Stimulated activated CD8-positive, alpha-beta memory T cell treated with anti-CD3 and anti-CD28 coated beads, Interleukin-4, amount 100 ng/mL, for 48 hours (primary cell): Measurements from ENCODE around the gene KASH5.
A peak's percentile ranks its signal among the peaks of the same experiment; 100 is the strongest.

Source experiments
- DNase-seq: peaks from one replicate; pipeline ENCODE4 v3.0.0-alpha.2; 2020

Gene KASH5, protein sequence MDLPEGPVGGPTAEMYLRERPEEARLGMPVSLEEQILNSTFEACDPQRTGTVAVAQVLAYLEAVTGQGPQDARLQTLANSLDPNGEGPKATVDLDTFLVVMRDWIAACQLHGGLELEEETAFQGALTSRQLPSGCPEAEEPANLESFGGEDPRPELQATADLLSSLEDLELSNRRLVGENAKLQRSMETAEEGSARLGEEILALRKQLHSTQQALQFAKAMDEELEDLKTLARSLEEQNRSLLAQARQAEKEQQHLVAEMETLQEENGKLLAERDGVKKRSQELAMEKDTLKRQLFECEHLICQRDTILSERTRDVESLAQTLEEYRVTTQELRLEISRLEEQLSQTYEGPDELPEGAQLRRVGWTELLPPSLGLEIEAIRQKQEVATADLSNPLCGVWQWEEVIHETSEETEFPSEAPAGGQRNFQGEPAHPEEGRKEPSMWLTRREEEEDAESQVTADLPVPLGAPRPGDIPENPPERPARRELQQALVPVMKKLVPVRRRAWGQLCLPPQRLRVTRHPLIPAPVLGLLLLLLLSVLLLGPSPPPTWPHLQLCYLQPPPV

DNA sequence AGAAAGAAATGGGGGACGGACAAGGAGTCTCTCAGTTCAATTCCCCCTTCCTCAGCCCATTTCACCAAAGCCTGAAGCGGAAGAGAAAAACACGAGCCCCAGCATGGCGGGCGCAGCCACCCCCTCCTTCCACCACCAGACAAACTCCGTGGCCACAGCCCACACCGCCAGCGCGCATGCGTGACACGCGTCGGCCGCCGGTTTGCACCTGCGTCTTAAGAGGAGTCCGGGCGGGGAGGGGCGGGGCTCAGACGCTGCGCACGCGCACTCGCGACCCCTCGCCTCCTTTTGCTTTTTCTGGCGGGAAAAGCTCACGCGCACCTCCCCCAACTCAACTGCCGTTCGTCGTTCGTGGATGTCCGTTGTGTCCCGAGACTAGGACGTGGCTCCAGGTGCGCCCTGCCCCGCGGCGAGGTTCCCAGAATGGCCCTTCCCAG, at the start of gene KASH5:
KASH5 (plus strand) TSS at position 314 of the 437 bp plus-strand sequence. CDS start 2,635 bp downstream, outside the sequence.
- DNase-seq: peak; percentile 93

DNA sequence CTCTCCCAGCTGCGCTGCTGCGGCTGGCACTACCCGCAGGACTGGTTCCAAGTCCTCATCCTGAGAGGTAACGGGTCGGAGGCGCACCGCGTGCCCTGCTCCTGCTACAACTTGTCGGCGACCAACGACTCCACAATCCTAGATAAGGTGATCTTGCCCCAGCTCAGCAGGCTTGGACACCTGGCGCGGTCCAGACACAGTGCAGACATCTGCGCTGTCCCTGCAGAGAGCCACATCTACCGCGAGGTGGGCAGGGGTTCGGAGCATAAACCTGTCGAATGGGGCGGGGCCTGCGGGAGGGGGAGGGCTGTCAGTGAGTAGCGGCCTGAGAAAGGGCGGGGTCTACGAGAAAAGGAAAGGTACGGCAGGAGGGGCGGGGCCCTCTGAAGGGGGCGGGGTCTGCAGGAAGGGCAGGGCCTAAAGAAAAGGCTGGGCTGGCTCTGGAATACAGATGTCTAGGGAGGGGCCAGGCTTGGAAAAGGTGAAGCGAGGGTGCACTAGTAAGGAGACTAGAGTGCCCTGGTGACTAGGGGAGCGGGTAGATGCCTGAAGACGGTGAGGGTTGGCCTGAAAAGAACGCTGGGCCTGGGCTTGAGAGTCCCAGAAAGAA, 49.3 kb upstream of the KASH5 start:
- DNase-seq: peak; percentile 64

DNA sequence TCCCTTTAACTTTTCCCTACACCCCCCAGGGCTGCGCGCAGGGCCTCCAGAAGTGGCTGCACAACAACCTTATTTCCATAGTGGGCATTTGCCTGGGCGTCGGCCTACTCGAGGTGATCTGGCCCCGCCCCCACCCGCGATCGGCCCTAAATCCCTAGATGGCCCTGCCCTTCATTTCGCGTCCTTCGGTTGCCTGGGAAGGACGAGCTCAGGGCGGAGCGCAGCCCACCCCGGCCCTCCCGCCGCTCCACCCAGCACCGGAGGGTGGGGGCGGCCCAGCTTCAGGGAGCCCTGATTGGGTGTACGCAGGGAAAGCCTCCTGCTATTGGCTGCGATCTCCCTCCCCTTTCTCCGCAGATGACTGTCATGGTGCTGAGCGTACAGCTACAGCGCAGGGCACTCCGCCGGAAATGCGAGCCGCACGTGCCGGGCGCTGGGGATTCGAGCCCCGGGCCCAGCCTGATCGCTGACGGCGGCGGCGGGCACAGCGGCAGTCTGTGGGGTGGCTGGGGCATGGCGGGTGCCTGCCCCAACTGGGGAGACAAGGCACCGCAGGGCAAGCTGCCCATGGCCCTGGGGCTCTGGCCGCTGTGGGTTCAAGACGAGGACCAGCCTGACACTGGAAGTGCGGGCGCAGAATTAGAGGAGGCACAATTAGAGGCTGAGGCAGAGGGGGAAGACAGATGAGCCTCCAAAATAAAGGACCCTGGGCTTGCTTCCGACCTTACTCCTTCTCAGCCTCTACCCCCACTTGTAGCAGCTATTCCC, 48.6 kb upstream of the KASH5 start:
- DNase-seq: no peak

DNA sequence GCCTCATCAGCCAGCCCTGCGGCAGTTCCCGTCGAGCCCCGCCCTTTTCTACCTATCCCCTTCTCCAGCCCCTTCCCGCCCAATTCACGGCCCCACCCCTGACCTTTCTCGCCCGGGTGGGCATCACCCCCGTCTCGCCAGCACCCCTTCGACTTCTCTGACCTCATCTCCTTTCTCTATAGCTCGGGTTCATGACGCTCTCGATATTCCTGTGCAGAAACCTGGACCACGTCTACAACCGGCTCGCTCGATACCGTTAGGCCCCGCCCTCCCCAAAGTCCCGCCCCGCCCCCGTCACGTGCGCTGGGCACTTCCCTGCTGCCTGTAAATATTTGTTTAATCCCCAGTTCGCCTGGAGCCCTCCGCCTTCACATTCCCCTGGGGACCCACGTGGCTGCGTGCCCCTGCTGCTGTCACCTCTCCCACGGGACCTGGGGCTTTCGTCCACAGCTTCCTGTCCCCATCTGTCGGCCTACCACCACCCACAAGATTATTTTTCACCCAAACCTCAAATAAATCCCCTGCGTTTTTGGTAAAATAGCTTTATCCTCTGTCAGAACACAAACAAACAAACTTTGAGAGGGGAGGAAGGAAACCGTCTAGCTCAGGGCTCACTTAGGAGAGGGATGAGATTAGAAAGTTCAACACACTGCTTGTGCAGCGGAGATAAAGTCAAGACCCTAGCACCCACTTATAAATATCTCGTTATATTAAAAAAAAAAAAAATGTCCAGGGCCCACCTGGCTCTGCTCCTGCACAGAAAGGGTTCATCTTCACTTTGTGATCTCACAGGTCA, 47.8 kb upstream of the KASH5 start:
- DNase-seq: no peak

DNA sequence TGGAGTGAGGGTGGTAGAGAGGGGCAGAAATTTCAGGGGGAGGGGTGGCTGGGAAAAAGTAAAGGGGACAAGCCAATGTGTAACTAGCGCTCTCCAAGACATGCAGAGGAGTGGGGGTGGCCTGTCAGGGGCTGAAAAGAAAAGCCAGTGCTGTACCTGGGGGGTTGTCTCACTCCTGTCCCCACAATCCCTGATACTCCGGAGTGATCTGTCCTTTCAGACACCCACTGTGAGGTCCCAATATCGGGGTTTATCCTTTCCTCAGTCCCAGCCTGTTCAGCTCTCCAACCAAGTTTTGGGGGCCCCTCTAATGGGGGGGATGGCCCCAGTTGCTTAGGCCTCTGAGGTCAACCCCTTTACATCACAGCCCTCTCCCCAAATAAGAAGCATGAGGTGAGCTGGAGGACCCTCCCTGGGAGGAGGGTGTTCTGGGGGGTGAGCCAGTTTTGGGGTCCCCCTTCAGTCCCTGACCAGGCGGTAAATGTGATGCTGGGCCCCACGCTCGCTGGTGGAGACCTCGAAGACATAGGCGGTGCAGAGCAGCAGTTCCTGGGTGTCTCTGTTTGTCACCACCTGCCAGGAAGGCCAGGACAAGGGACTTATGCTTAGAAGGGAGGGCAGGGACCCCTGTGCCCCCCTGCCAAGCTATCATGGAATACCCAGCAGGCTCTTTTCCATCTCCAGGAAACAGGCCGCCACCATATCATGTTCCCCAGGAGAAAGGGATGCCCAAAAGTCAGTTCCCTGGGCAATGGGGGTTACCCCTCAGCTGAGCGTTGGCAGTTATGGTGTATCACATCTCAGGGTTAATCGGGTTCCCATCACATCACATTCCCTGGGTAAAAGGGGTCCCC, 47.0 kb upstream of the KASH5 start:
- DNase-seq: no peak

DNA sequence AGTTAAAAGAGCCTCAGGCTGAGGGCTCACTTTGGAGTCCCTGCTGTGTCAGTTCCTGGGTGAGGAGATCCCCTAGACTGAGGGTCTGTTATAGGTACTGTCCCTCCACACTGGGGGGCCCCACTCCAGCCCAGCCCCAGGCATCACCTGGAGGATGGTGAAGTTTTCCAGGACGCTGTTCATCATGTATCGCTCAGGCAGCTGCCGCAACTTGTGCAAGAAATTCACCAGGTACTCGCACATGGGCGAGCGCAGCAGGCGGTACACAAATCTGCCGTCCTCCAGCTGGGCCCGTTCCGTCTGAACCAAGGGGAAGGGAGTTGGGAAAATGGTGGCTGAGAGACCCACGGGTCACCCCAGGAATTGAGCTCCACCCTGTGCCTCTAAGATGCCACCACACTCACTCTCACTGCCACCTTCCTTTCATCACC, 45.7 kb upstream of the KASH5 start:
- no peak for DNase-seq

DNA sequence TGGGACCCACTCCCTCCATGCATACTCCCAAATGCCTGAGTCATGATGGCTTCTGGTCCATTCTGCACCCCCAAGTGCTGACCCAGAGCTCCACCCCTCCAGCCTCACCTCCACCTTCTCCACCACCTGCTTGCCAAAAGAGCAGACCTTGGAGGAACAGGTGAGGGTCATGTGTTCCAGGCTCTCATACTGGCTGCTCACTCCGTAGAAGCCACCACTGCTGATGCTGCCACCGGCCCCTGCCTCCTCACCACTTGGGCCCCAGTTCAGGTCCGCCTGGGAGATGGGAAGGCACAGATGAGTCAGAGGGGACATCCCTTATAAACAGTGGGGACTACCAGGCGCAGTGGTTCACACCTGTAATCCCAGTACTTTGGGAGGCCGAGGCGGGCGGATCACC, 44.9 kb upstream of the KASH5 start:
- DNase-seq: no peak

DNA sequence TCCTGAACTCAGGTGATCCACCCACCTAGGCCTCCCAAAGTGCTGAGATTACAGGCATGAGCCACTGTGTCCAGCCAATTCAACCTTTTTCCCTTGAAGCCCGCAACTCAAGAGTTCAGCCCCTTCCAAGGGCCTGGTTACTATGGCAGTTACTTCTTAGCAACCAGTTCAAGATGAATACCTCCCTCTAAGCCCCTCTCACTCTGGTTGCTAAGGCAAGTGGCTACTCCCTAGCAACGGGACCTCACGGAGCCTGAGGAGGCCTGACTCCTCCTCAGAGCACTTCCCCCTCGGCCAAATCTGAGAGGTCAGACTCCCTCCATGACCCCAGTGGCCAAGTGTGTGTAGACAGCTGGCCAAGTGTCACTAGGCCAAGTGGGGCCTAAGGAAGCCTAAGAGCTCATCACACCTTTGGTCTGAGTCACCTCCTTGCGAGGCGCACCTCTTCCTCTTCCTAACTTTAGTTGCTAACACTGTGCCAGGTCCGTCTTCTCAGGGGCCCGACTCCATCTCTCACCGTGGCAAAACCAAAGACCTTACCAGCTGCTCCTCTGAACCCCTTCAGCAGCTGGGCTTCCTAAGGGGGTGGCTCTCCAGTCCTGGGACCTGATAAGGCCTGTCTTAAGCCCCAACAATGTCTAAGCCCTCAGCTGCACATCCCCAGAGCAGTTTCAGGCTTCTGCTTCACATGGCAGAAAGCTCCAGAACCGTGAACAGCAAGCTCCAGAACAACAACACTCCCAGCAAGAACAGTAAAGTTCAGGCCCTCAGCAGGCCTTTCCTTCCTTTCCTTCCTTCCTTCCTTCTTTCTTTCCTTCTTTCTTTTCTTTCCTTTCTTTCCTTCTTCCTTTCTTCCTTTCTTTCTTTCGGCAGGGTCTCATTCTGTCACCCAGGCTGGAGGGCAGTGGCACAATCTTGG, 43.3 kb upstream of the KASH5 start:
- DNase-seq: no peak

DNA sequence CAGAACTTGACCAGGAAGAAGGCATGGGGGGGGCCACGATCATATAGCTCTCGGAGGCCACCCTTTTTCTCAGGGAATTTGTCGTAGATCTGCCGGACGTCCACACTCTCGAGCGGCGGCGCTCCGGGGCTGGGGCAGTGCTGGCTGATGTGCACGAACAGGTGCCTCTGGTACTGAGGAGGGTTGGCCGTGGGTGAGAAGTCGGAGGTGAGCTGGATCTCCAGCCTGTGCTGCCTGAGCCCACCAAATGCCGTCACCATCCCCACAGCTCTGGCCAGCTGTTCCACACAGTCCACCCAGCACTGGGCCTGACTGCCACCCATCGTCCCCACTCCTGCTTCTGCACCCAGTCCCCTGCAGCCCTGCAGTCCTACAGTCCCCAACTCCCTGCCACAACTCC, 40.9 kb upstream of the KASH5 start:
- no peak for DNase-seq

DNA sequence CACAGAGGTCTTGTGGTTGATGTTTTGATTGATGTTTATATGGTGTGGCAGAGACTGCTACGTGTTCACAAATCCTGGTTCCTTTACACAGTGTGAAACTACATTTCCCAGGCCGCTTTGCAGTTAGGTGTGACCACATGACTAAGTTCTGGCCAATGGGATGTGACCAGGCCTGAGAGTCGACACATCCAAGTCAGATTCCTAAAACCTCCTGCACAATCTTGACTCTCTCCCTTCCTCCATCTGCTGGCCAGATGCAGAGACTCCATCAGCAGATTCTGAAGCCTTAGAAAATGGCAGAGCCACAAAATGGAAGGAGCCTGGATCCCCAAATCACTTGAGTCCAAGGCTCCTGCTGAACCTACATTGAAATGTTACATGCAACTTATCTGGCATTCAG, 40.2 kb upstream of the KASH5 start:
- DNase-seq: no peak

DNA sequence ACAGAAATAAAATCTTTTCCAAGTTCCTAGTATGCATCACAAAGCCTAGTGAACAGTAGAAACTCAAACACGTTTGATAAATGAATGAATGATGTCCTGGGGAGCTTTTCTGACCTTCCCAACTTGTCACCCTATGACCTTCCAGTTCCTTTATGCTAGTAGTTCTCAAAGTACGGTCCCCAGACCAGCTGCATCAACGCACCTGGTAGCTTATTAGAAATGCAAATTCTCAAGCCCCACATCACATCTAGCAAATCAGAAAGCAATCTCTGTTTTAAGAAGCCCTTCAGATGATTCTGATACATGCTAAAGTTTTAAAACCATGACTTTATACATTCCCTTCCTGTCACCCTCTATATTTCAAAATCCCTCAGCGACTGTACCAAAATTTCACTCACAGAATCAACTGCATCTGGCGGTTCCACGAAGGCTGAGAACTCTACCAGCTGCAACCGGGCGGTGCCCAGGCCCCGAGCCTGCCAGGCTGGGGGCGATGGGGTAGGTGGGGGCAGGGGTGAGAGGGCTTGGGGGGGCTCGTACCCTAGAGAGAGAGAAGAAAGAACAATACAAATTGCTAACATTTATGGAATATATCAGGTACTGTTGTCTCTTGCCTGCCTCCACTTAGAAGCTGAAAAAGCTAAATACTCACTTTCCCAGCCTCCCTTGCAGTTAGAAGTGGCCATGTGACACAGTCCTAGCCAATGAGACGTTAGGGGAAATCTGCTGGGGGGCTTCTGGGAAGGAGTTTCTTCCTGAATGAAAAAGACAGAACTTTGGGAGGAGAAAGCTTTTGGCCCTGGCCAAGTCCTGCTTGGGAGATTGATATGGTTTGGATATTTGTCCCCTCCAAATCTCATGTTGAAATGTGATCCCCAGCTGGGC, 39.5 kb upstream of the KASH5 start:
- DNase-seq: no peak

DNA sequence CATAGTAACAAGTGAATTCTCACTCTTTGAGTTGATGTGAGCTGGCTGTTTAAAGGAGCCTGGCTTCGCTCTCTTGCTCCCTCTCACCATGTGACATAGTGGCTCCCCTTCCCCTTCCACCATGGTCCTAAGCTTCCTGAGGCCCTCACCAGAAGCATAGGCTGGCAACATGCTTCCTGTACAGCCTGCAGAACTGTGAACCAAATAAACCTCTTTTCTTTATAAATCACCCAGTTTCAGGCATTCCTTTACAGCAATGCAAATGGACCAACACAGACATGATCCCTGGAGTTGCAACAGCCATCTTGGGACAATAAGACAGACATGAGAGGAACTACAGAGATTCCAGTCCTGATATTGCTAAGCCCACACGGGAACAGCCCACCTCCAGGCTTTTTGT, 38.5 kb upstream of the KASH5 start:
- no peak for DNase-seq

DNA sequence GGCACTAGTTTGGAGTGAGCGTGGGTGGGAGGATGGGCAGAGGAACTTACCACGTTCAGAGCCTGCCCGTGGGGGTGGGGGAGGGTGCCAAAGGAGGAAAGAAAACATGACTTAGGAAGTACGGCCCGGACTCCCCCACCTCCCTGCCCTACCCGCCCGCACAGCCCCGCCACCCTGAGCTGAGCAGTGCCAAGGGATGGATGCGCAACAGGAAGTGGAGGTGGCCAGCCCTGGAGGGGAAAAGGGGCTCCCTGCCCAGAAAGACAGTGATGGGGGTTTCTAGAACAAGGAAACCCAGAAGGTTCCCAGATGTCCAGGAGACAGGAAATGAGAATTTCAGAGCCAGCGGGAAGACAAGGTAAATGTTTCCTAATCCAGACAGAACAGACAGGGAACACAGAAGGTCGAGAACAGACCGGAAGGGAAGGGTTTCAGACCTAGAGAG, 32.1 kb upstream of the KASH5 start:
- DNase-seq: no peak

DNA sequence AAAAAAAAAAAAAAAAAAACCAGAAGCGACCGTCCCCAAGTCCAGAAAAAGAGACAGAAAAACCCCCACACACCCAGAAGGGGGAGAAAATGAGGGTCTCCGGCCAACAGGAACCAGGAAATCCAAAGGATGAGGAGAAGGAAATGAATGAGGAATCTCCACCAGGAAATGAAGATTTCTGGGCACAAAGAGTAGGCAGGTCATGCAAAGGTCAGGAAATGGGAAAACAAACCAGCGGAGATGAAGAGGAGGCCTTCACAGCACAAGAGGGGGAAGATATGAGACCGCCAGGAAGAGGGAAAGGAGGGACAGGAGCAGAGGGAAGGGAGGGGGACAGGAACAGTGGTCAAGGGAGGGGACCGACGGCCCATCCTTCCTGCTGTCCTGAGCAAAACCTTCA, 31.7 kb upstream of the KASH5 start:
- DNase-seq: no peak

DNA sequence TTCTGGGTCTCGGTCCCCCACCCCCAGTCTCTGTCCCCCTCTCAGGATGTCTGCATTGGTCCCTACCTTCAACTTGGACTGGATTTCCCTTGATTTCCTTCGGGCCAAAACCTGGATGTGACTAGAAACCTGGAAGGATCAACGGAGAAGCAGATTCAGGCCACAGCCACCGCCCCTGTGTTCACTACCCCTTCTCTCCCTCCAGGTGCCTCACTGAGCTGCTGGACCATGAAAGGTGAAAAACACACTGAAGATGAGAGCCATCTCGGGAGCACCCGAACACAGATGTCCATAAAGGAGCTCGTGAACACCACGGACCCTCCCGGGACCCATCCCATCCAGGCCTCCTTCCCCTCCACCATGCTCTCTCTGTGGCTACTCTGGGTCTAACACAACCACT, 30.9 kb upstream of the KASH5 start:
- no peak for DNase-seq

DNA sequence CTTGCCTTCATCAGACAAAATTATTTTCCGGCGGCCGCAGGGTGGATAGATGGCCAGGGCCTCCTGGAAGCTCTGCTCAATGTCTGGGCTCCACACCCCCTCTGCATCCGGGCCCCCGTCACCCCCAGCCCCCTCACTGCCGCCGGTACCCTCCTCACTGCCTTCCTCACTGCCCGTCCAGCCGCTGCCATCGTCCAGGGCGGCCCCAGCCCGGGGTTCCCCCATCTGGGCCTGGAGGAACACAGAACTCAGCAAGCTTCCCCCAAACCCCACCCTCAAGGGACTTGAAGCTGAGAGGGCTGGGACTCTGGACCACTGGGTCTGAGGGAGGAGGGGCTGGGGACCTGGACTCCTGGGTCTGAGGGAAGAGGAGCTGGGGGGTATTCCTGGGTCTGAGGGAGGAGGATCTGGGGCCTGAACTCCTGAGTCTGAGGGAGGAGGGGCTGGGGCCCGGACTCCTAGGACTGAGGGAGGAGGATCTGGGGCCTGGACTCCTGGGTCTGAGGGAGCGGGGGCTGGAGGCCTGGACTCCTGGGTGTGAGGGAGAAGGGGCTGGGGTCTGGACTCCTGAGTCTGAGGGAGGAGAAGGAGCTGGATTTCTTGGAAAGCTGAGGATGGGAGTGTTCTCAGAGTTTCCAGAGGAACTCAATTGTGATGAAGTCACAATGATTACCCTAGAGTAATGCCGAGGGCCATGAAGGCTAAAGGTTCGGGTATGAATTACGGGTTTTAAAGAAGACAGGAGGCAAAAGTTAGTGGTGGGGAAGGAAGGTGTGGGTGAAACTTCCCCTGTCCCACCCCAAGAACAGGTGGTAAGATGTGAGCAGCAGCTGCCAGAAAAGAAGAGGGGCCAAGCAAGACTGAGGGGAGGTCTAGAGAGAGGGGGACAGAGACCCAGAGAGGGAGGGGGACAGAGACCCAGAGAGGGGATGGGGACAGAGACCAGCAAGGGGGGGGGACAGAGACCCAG, 27.9 kb upstream of the KASH5 start:
- DNase-seq: no peak

DNA sequence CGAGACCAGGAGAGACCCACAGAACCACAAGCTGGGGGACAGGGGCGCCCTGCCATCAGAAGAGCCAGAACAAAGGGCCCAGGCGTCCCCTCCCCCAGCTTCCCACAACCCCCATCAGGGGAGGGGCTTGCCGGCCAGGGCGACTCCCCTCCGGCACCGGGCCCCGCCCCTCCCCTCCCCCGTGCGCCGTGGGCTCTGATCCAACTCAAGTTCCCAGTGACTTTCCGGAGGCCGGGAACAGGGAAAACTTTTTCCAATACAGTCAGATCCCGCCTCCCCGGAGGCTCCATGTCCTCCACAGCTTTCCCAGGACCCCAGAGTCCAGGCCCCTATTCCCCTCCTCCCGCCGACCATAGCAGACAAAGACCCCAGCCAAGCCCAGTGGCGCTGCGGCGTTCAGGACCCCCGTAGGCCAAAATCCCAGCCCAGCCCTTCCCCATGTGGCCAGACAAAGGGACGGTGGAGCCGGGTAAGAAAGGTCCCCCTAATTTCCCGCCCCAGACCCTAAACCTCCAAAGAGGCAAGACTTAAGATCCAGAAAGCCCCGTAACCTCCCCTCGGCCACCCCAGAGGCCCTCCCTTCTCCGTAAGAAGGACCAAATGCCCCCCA, 26.5 kb upstream of the KASH5 start:
- DNase-seq: peak; percentile 52
